Thyroid gland (tissue), 4 donors: ENCODE data around the gene TLR2. TPM values are rescaled to one million over a fixed set of nuclear protein-coding genes. Genes with fewer than 3 reads are reported as not detected.

Experiments used
- DNase-seq, 2 donors: peaks; one replicate each; pipeline ENCODE4 v3.0.0-alpha.2; 2019
- H3K27ac ChIP-seq, 3 donors: fragments of 200-600 bp; sonication (generic); 1 replicate in 2 of 3; 2 replicates in 1 of 3; pipeline ENCODE4 v1.5.1; 2016 to 2019; ENCODE audit warnings: mild to moderate bottlenecking in 1 of 3, moderate library complexity in 1 of 3
- H3K27me3 ChIP-seq: fragments of 200-600 bp; sonication (generic); one replicate; pipeline ENCODE4 v1.5.1; 2019
- H3K36me3 ChIP-seq, 2 donors: fragments of 200-600 bp; sonication (generic); one replicate each; pipeline ENCODE4 v1.5.1; 2016 to 2019
- H3K4me1 ChIP-seq, 2 donors: fragments of 200-600 bp; sonication (generic); one replicate each; pipeline ENCODE4 v1.5.1; 2017 to 2019
- H3K4me3 ChIP-seq, 3 donors: fragments of 200-600 bp; sonication (generic); replicated peaks in 1 of 3; 1 replicate in 2 of 3; 2 replicates in 1 of 3; pipeline ENCODE4 v1.5.1; 2016; ENCODE audit warnings: mild to moderate bottlenecking in 1 of 3
- H3K9me3 ChIP-seq: fragments of 200-600 bp; sonication (generic); one replicate; pipeline ENCODE4 v1.5.1; 2017
- CTCF ChIP-seq, 6 experiments: fragments of 200-600 bp in 3 of 6; fragments of 450-650 bp in 3 of 6; sonication (generic) in 3 of 6; IDR thresholded peaks; one replicate each; pipeline ENCODE4 v1.5.1; 2016 to 2019; ENCODE audit warnings: antibody characterized with exemption in 6 of 6, mild to moderate bottlenecking in 2 of 6, inconsistent platforms in 1 of 6, moderate library complexity in 1 of 6
- POLR2A ChIP-seq, 2 donors: fragments of 450-650 bp; IDR thresholded peaks; one replicate each; pipeline ENCODE4 v1.6.1; 2017; ENCODE audit warnings: antibody characterized with exemption in 2 of 2, mild to moderate bottlenecking in 2 of 2, moderate library complexity in 1 of 2
- WGBS, 2 donors: methylation state at CpG; one replicate each; pipeline ENCODE4 v1.1.5; 2017; 5-methylcytosine and 5-hydroxymethylcytosine counted together
- intact Hi-C: fragments of 100-400 bp; cut with DNase I; formaldehyde crosslinking; loops from one replicate; pipeline ENCODE4 v1.15.1; 2023
- total RNA-seq, 4 donors: library from RNA; depleted of rRNA; stranded (reverse); fragments of >200 nt; gene quantifications; one replicate each; pipeline ENCODE4 v1.2.3, GENCODE V29; 2016

Gene TLR2
- 1 to 10 TPM; 5.5 to 9.9 (median 7.7) TPM for total RNA-seq

- WGBS, 2 donors, result 1 to 2% methylated on average over 15 to 26 of the region's 75 CpGs
- H3K4me1 ChIP-seq, result no peaks in the 10 kb centered on the region
- no peaks in the 10 kb centered on the region for H3K9me3 ChIP-seq
- H3K36me3 ChIP-seq, result no peaks in the 10 kb centered on the region
- intact Hi-C loops, result no loop called here
- H3K27me3 ChIP-seq, result no peaks in the 10 kb centered on the region
- H3K27ac ChIP-seq, result peak within 1 kb of the TSS in 2 of 3 donors; percentile 21 to 50
- H3K4me3 ChIP-seq, result peak within 1 kb of the TSS; percentile 28 to 70 (median 44)
- DNase-seq, result peak; percentile 68 to 75
- TF ChIP-seq POLR2A (IDR thresholded peaks at IDR 0.05) (no peak), CTCF (IDR thresholded peaks at IDR 0.05) (no peak)
Measured at GRCh38 chr4:153684182-153684970, at the start of gene TLR2. Gene TLR2 (plus strand): TSS chr4:153684280. CDS start chr4:153702908, 18,628 bp downstream.

GRCh38 chr4:153634738-153635353 lies 49.2 kb upstream of the TLR2 start:
- Histone ChIP-seq H3K4me1 (no peaks in the 10 kb centered on the region), H3K27me3 (no peaks in the 10 kb centered on the region), H3K4me3 (no peak overlapping the region), H3K36me3 (peaks cover 0 to 13% of the 10 kb centered on the region in 2 donors), H3K9me3 (no peaks in the 10 kb centered on the region), H3K27ac (no peak overlapping the region)
- TF ChIP-seq POLR2A (IDR thresholded peaks at IDR 0.05) (no peak), CTCF (IDR thresholded peaks at IDR 0.05) (peak; percentile 12 to 56 (median 41))
- WGBS, 2 donors, result 86% methylated on average over 3 of the region's 3 CpGs
- intact Hi-C loops, result loop anchor here (5.0 kb wide), 1 partner anchor 112 kb away; no protein-coding TSS in a partner anchor
- DNase-seq, result no peak

GRCh38 chr4:153635846-153636245 lies 48.2 kb upstream of the TLR2 start:
- DNase-seq, result no peak
- no peaks in the 10 kb centered on the region for H3K4me1 ChIP-seq
- no peaks in the 10 kb centered on the region for H3K9me3 ChIP-seq
- 87 to 88% methylated on average over 6 of the region's 6 CpGs for WGBS, 2 donors
- H3K4me3 ChIP-seq, result no peak overlapping the region
- TF ChIP-seq CTCF (IDR thresholded peaks at IDR 0.05), result no peak
- no peak for TF ChIP-seq POLR2A (IDR thresholded peaks at IDR 0.05)
- intact Hi-C loops, result loop anchor here (5.0 kb wide), 1 partner anchor 111 kb away; no protein-coding TSS in a partner anchor
- peaks cover 0 to 13% of the 10 kb centered on the region in 2 donors for H3K36me3 ChIP-seq
- H3K27ac ChIP-seq, result no peak overlapping the region
- no peaks in the 10 kb centered on the region for H3K27me3 ChIP-seq

GRCh38 chr4:153637201-153637600 lies 46.9 kb upstream of the TLR2 start:
- intact Hi-C loops, result loop anchor here (5.0 kb wide), 1 partner anchor 110 kb away; no protein-coding TSS in a partner anchor
- peaks cover 0 to 13% of the 10 kb centered on the region in 2 donors for H3K36me3 ChIP-seq
- DNase-seq, result no peak
- H3K4me3 ChIP-seq, result no peak overlapping the region
- H3K27ac ChIP-seq, result no peak overlapping the region
- H3K27me3 ChIP-seq, result no peaks in the 10 kb centered on the region
- no peaks in the 10 kb centered on the region for H3K4me1 ChIP-seq
- H3K9me3 ChIP-seq, result no peaks in the 10 kb centered on the region
- WGBS, 2 donors, result 90 to 95% methylated on average over 3 of the region's 3 CpGs
- TF ChIP-seq POLR2A (IDR thresholded peaks at IDR 0.05), result no peak
- no peak for TF ChIP-seq CTCF (IDR thresholded peaks at IDR 0.05)

- 94 to 96% methylated on average over 8 of the region's 8 CpGs for WGBS, 2 donors
- no peak overlapping the region for H3K27ac ChIP-seq
- intact Hi-C loops, result loop anchor here (5.0 kb wide), 1 partner anchor 109 kb away; no protein-coding TSS in a partner anchor
- no peaks in the 10 kb centered on the region for H3K9me3 ChIP-seq
- peaks cover 0 to 13% of the 10 kb centered on the region in 2 donors for H3K36me3 ChIP-seq
- DNase-seq, result no peak
- H3K4me1 ChIP-seq, result no peaks in the 10 kb centered on the region
- H3K27me3 ChIP-seq, result no peaks in the 10 kb centered on the region
- no peak for TF ChIP-seq POLR2A (IDR thresholded peaks at IDR 0.05)
- H3K4me3 ChIP-seq, result no peak overlapping the region
Measured at GRCh38 chr4:153638011-153638410, 46.1 kb upstream of the TLR2 start.
